HL-60/S4 (cell line): ENCODE data around the gene LYPD3.

Experiments used
- in situ Hi-C: fragments of 300-500 bp; cut with MboI; formaldehyde crosslinking; loops from 2 replicates; pipeline ENCODE4 v1.14.3; 2022; ENCODE audit warnings: low sequenced_read_pairs

The LYPD3 gene

GRCh38 chr19:43486412-43486811 lies 21.0 kb upstream of the LYPD3 start:
- in situ Hi-C loops = no loop called here

GRCh38 chr19:43485951-43486350 lies 20.5 kb upstream of the LYPD3 start:
- in situ Hi-C loops = no loop called here

- in situ Hi-C loops = no loop called here
Measured at GRCh38 chr19:43483281-43483680, 17.9 kb upstream of the LYPD3 start.

- in situ Hi-C loops = no loop called here
Measured at GRCh38 chr19:43482193-43482592, 16.8 kb upstream of the LYPD3 start.

- in situ Hi-C loops = no loop called here
Measured at GRCh38 chr19:43481701-43482100, 16.3 kb upstream of the LYPD3 start.

GRCh38 chr19:43480574-43480973 lies 15.2 kb upstream of the LYPD3 start:
- in situ Hi-C loops = no loop called here

- in situ Hi-C loops = no loop called here
Measured at GRCh38 chr19:43479961-43480561, 14.7 kb upstream of the LYPD3 start.

GRCh38 chr19:43479226-43479625 lies 13.8 kb upstream of the LYPD3 start:
- in situ Hi-C loops = no loop called here

GRCh38 chr19:43478323-43478722 lies 12.9 kb upstream of the LYPD3 start:
- in situ Hi-C loops = no loop called here

- in situ Hi-C loops = no loop called here
Measured at GRCh38 chr19:43476606-43477005, 11.2 kb upstream of the LYPD3 start.

GRCh38 chr19:43474986-43475705 lies 9.7 kb upstream of the LYPD3 start:
- in situ Hi-C loops = no loop called here

GRCh38 chr19:43474487-43474886 lies 9.1 kb upstream of the LYPD3 start:
- in situ Hi-C loops = no loop called here

GRCh38 chr19:43471091-43471490 lies 5.7 kb upstream of the LYPD3 start:
- in situ Hi-C loops = no loop called here

- in situ Hi-C loops = no loop called here
Measured at GRCh38 chr19:43470288-43470687, 4.9 kb upstream of the LYPD3 start.

GRCh38 chr19:43469160-43469480 lies 3.7 kb upstream of the LYPD3 start:
- in situ Hi-C loops = no loop called here

- in situ Hi-C loops = no loop called here
Measured at GRCh38 chr19:43468354-43469159, 3.1 kb upstream of the LYPD3 start.

- in situ Hi-C loops = no loop called here
Measured at GRCh38 chr19:43467730-43468129, 2.3 kb upstream of the LYPD3 start.

- in situ Hi-C loops = no loop called here
Measured at GRCh38 chr19:43467276-43467675, 1.9 kb upstream of the LYPD3 start.

GRCh38 chr19:43466793-43467192 lies 1.4 kb upstream of the LYPD3 start:
- in situ Hi-C loops = no loop called here

GRCh38 chr19:43464134-43464775 lies 1.2 kb downstream of the LYPD3 start:
- in situ Hi-C loops = no loop called here

- in situ Hi-C loops = no loop called here
Measured at GRCh38 chr19:43463381-43464133, 1.9 kb downstream of the LYPD3 start.
